Measurements from ENCODE around the gene NELL1.

Gene NELL1

GRCh38 chr11:21514316-21514715 is 844.9 kb downstream of the NELL1 start:
- no peak overlapping the region for H3K9ac ChIP-seq (ENCODE audit: low read depth in 1 of 2, low read length in 2 of 2)
- H3K4me3 ChIP-seq (ENCODE audit: low read depth in 1 of 2, low read length in 2 of 2) = no peak overlapping the region
- H3K36me3 ChIP-seq (ENCODE audit: control insufficient read depth in 1 of 2, insufficient read depth in 2 of 2, low read length in 2 of 2) = no peaks in the 10 kb centered on the region
- H3K27ac ChIP-seq (ENCODE audit: low read depth, low read length) = no peak overlapping the region
- no peaks in the 10 kb centered on the region for H3K9me3 ChIP-seq (ENCODE audit: control insufficient read depth in 1 of 2, low read length in 2 of 2)
- no peaks in the 10 kb centered on the region for H3K27me3 ChIP-seq (ENCODE audit: control insufficient read depth in 1 of 2, insufficient read depth in 2 of 2, low read length in 2 of 2)
- peaks cover 0 to 7% of the 10 kb centered on the region in 2 donors for H3K4me1 ChIP-seq (ENCODE audit: control insufficient read depth in 1 of 2, insufficient read depth in 2 of 2, low read length in 2 of 2)

GRCh38 chr11:21520244-21520643 is 850.9 kb downstream of the NELL1 start:
- Histone ChIP-seq H3K27ac (ENCODE audit: low read depth, low read length) (no peak overlapping the region), H3K9me3 (ENCODE audit: control insufficient read depth in 1 of 2, low read length in 2 of 2) (no peaks in the 10 kb centered on the region), H3K36me3 (ENCODE audit: control insufficient read depth in 1 of 2, insufficient read depth in 2 of 2, low read length in 2 of 2) (no peaks in the 10 kb centered on the region)

GRCh38 chr11:21529187-21529586 is 859.8 kb downstream of the NELL1 start:
- no peak overlapping the region for H3K27ac ChIP-seq (ENCODE audit: low read depth, low read length)
- no peak overlapping the region for H3K4me3 ChIP-seq (ENCODE audit: low read depth in 1 of 2, low read length in 2 of 2)
- H3K27me3 ChIP-seq (ENCODE audit: control insufficient read depth in 1 of 2, insufficient read depth in 2 of 2, low read length in 2 of 2) = no peaks in the 10 kb centered on the region
- H3K9ac ChIP-seq (ENCODE audit: low read depth in 1 of 2, low read length in 2 of 2) = no peak overlapping the region
- peaks cover 0 to 1% of the 10 kb centered on the region in 2 donors for H3K9me3 ChIP-seq (ENCODE audit: control insufficient read depth in 1 of 2, low read length in 2 of 2)
- H3K4me1 ChIP-seq (ENCODE audit: control insufficient read depth in 1 of 2, insufficient read depth in 2 of 2, low read length in 2 of 2) = no peaks in the 10 kb centered on the region
- H3K36me3 ChIP-seq (ENCODE audit: control insufficient read depth in 1 of 2, insufficient read depth in 2 of 2, low read length in 2 of 2) = no peaks in the 10 kb centered on the region

More at GRCh38 chr11:21520244-21520643, 850.9 kb downstream of the NELL1 start:
- H3K27me3 ChIP-seq (ENCODE audit: control insufficient read depth in 1 of 2, insufficient read depth in 2 of 2, low read length in 2 of 2) = no peaks in the 10 kb centered on the region
- H3K9ac ChIP-seq (ENCODE audit: low read depth in 1 of 2, low read length in 2 of 2) = no peak overlapping the region
- no peak overlapping the region for H3K4me3 ChIP-seq (ENCODE audit: low read depth in 1 of 2, low read length in 2 of 2)
- peaks cover 0 to 7% of the 10 kb centered on the region in 2 donors for H3K4me1 ChIP-seq (ENCODE audit: control insufficient read depth in 1 of 2, insufficient read depth in 2 of 2, low read length in 2 of 2)

GRCh38 chr11:21534288-21534687 is 864.9 kb downstream of the NELL1 start:
- Histone ChIP-seq H3K27ac (ENCODE audit: low read depth, low read length) (no peak overlapping the region), H3K9ac (ENCODE audit: low read depth in 1 of 2, low read length in 2 of 2) (no peak overlapping the region), H3K4me1 (ENCODE audit: control insufficient read depth in 1 of 2, insufficient read depth in 2 of 2, low read length in 2 of 2) (no peaks in the 10 kb centered on the region), H3K27me3 (ENCODE audit: control insufficient read depth in 1 of 2, insufficient read depth in 2 of 2, low read length in 2 of 2) (no peaks in the 10 kb centered on the region), H3K9me3 (ENCODE audit: control insufficient read depth in 1 of 2, low read length in 2 of 2) (peaks cover 0 to 4% of the 10 kb centered on the region in 2 donors), H3K36me3 (ENCODE audit: control insufficient read depth in 1 of 2, insufficient read depth in 2 of 2, low read length in 2 of 2) (no peaks in the 10 kb centered on the region), H3K4me3 (ENCODE audit: low read depth in 1 of 2, low read length in 2 of 2) (no peak overlapping the region)

GRCh38 chr11:21537980-21538379 is 868.6 kb downstream of the NELL1 start:
- Histone ChIP-seq H3K9me3 (ENCODE audit: control insufficient read depth in 1 of 2, low read length in 2 of 2) (peaks cover 0 to 4% of the 10 kb centered on the region in 2 donors), H3K9ac (ENCODE audit: low read depth in 1 of 2, low read length in 2 of 2) (no peak overlapping the region), H3K4me3 (ENCODE audit: low read depth in 1 of 2, low read length in 2 of 2) (no peak overlapping the region), H3K27ac (ENCODE audit: low read depth, low read length) (no peak overlapping the region), H3K4me1 (ENCODE audit: control insufficient read depth in 1 of 2, insufficient read depth in 2 of 2, low read length in 2 of 2) (no peaks in the 10 kb centered on the region), H3K36me3 (ENCODE audit: control insufficient read depth in 1 of 2, insufficient read depth in 2 of 2, low read length in 2 of 2) (no peaks in the 10 kb centered on the region), H3K27me3 (ENCODE audit: control insufficient read depth in 1 of 2, insufficient read depth in 2 of 2, low read length in 2 of 2) (no peaks in the 10 kb centered on the region)

- no peak overlapping the region for H3K9ac ChIP-seq (ENCODE audit: low read depth in 1 of 2, low read length in 2 of 2)
- no peak overlapping the region for H3K4me3 ChIP-seq (ENCODE audit: low read depth in 1 of 2, low read length in 2 of 2)
- H3K36me3 ChIP-seq (ENCODE audit: control insufficient read depth in 1 of 2, insufficient read depth in 2 of 2, low read length in 2 of 2) = no peaks in the 10 kb centered on the region
- H3K4me1 ChIP-seq (ENCODE audit: control insufficient read depth in 1 of 2, insufficient read depth in 2 of 2, low read length in 2 of 2) = no peaks in the 10 kb centered on the region
- no peaks in the 10 kb centered on the region for H3K9me3 ChIP-seq (ENCODE audit: control insufficient read depth in 1 of 2, low read length in 2 of 2)
- H3K27ac ChIP-seq (ENCODE audit: low read depth, low read length) = no peak overlapping the region
- H3K27me3 ChIP-seq (ENCODE audit: control insufficient read depth in 1 of 2, insufficient read depth in 2 of 2, low read length in 2 of 2) = no peaks in the 10 kb centered on the region
Observed at GRCh38 chr11:21541187-21541751, 871.9 kb downstream of the NELL1 start.

- Histone ChIP-seq H3K9ac (ENCODE audit: low read depth in 1 of 2, low read length in 2 of 2) (no peak overlapping the region), H3K36me3 (ENCODE audit: control insufficient read depth in 1 of 2, insufficient read depth in 2 of 2, low read length in 2 of 2) (no peaks in the 10 kb centered on the region), H3K27me3 (ENCODE audit: control insufficient read depth in 1 of 2, insufficient read depth in 2 of 2, low read length in 2 of 2) (no peaks in the 10 kb centered on the region), H3K9me3 (ENCODE audit: control insufficient read depth in 1 of 2, low read length in 2 of 2) (no peaks in the 10 kb centered on the region), H3K27ac (ENCODE audit: low read depth, low read length) (no peak overlapping the region), H3K4me3 (ENCODE audit: low read depth in 1 of 2, low read length in 2 of 2) (no peak overlapping the region), H3K4me1 (ENCODE audit: control insufficient read depth in 1 of 2, insufficient read depth in 2 of 2, low read length in 2 of 2) (no peaks in the 10 kb centered on the region)
Observed at GRCh38 chr11:21543901-21544300, 874.5 kb downstream of the NELL1 start.

GRCh38 chr11:21545699-21546098 is 876.3 kb downstream of the NELL1 start:
- H3K4me1 ChIP-seq (ENCODE audit: control insufficient read depth in 1 of 2, insufficient read depth in 2 of 2, low read length in 2 of 2) = no peaks in the 10 kb centered on the region
- H3K9me3 ChIP-seq (ENCODE audit: control insufficient read depth in 1 of 2, low read length in 2 of 2) = no peaks in the 10 kb centered on the region
- H3K4me3 ChIP-seq (ENCODE audit: low read depth in 1 of 2, low read length in 2 of 2) = no peak overlapping the region
- H3K27me3 ChIP-seq (ENCODE audit: control insufficient read depth in 1 of 2, insufficient read depth in 2 of 2, low read length in 2 of 2) = no peaks in the 10 kb centered on the region
- H3K27ac ChIP-seq (ENCODE audit: low read depth, low read length) = no peak overlapping the region
- H3K36me3 ChIP-seq (ENCODE audit: control insufficient read depth in 1 of 2, insufficient read depth in 2 of 2, low read length in 2 of 2) = no peaks in the 10 kb centered on the region
- H3K9ac ChIP-seq (ENCODE audit: low read depth in 1 of 2, low read length in 2 of 2) = no peak overlapping the region

- Histone ChIP-seq H3K4me1 (ENCODE audit: control insufficient read depth in 1 of 2, insufficient read depth in 2 of 2, low read length in 2 of 2) (no peaks in the 10 kb centered on the region), H3K4me3 (ENCODE audit: low read depth in 1 of 2, low read length in 2 of 2) (no peak overlapping the region), H3K9ac (ENCODE audit: low read depth in 1 of 2, low read length in 2 of 2) (no peak overlapping the region), H3K36me3 (ENCODE audit: control insufficient read depth in 1 of 2, insufficient read depth in 2 of 2, low read length in 2 of 2) (no peaks in the 10 kb centered on the region), H3K9me3 (ENCODE audit: control insufficient read depth in 1 of 2, low read length in 2 of 2) (no peaks in the 10 kb centered on the region), H3K27me3 (ENCODE audit: control insufficient read depth in 1 of 2, insufficient read depth in 2 of 2, low read length in 2 of 2) (no peaks in the 10 kb centered on the region), H3K27ac (ENCODE audit: low read depth, low read length) (no peak overlapping the region)
Observed at GRCh38 chr11:21546703-21547102, 877.3 kb downstream of the NELL1 start.

- Histone ChIP-seq H3K4me3 (ENCODE audit: low read depth in 1 of 2, low read length in 2 of 2) (peak overlapping the region in 1 of 2 donors; percentile 29), H3K9me3 (ENCODE audit: control insufficient read depth in 1 of 2, low read length in 2 of 2) (no peaks in the 10 kb centered on the region), H3K27ac (ENCODE audit: low read depth, low read length) (no peak overlapping the region), H3K36me3 (ENCODE audit: control insufficient read depth in 1 of 2, insufficient read depth in 2 of 2, low read length in 2 of 2) (no peaks in the 10 kb centered on the region), H3K27me3 (ENCODE audit: control insufficient read depth in 1 of 2, insufficient read depth in 2 of 2, low read length in 2 of 2) (no peaks in the 10 kb centered on the region), H3K4me1 (ENCODE audit: control insufficient read depth in 1 of 2, insufficient read depth in 2 of 2, low read length in 2 of 2) (peaks cover 0 to 8% of the 10 kb centered on the region in 2 donors), H3K9ac (ENCODE audit: low read depth in 1 of 2, low read length in 2 of 2) (no peak overlapping the region)
Observed at GRCh38 chr11:21552911-21553310, 883.5 kb downstream of the NELL1 start.

- H3K4me1 ChIP-seq (ENCODE audit: control insufficient read depth in 1 of 2, insufficient read depth in 2 of 2, low read length in 2 of 2) = peaks cover 0 to 8% of the 10 kb centered on the region in 2 donors
- no peak overlapping the region for H3K4me3 ChIP-seq (ENCODE audit: low read depth in 1 of 2, low read length in 2 of 2)
- H3K27me3 ChIP-seq (ENCODE audit: control insufficient read depth in 1 of 2, insufficient read depth in 2 of 2, low read length in 2 of 2) = no peaks in the 10 kb centered on the region
- H3K27ac ChIP-seq (ENCODE audit: low read depth, low read length) = no peak overlapping the region
- no peaks in the 10 kb centered on the region for H3K9me3 ChIP-seq (ENCODE audit: control insufficient read depth in 1 of 2, low read length in 2 of 2)
- no peaks in the 10 kb centered on the region for H3K36me3 ChIP-seq (ENCODE audit: control insufficient read depth in 1 of 2, insufficient read depth in 2 of 2, low read length in 2 of 2)
- no peak overlapping the region for H3K9ac ChIP-seq (ENCODE audit: low read depth in 1 of 2, low read length in 2 of 2)
Observed at GRCh38 chr11:21553795-21554194, 884.4 kb downstream of the NELL1 start.

All from duodenal mucosa (tissue), 2 donors.